H9 (cell line): ENCODE measurements around the gene CTLA4. TPM values are rescaled to one million over a fixed set of nuclear protein-coding genes. Genes with fewer than 3 reads are reported as not detected.

Experiments
- DNase-seq: peaks from one replicate; pipeline ENCODE4 v3.0.0-alpha.2; 2017
- H2AFZ ChIP-seq: one replicate; pipeline ENCODE4 v1.6.1; 2013; ENCODE audit warnings: mild to moderate bottlenecking, low read length, control low read depth, moderate library complexity
- H2AK5ac ChIP-seq: 2 replicates; pipeline ENCODE4 v1.6.1; 2013; ENCODE audit warnings: low read length, control low read depth, mixed read lengths; ENCODE audit not compliant: insufficient read length
- H2BK120ac ChIP-seq: one replicate; pipeline ENCODE4 v1.6.1; 2013; ENCODE audit warnings: low read depth, mild to moderate bottlenecking, low read length, control low read depth, inconsistent platforms; ENCODE audit not compliant: poor library complexity, severe bottlenecking
- H2BK12ac ChIP-seq: 2 replicates; pipeline ENCODE4 v1.6.1; 2013; ENCODE audit warnings: low read length, control low read depth, mixed read lengths, low read depth; ENCODE audit not compliant: insufficient read length
- H2BK15ac ChIP-seq: 2 replicates; pipeline ENCODE4 v1.6.1; 2013; ENCODE audit warnings: low read depth, low read length, control low read depth
- H2BK20ac ChIP-seq: one replicate; pipeline ENCODE4 v1.6.1; 2013; ENCODE audit warnings: low read depth, mild to moderate bottlenecking, low read length, control low read depth, inconsistent platforms; ENCODE audit not compliant: poor library complexity, severe bottlenecking
- H2BK5ac ChIP-seq: 2 replicates; pipeline ENCODE4 v1.6.1; 2013; ENCODE audit warnings: low read length, control low read depth, mixed read lengths; ENCODE audit not compliant: insufficient read length
- H3K14ac ChIP-seq: 2 replicates; pipeline ENCODE4 v1.6.1; 2013; ENCODE audit warnings: low read length, control low read depth; ENCODE audit not compliant: insufficient read depth
- H3K18ac ChIP-seq: 2 replicates; pipeline ENCODE4 v1.6.1; 2013; ENCODE audit warnings: low read depth, mild to moderate bottlenecking, mixed read lengths, low read length, control low read depth; ENCODE audit not compliant: insufficient read length
- H3K23ac ChIP-seq: 2 replicates; pipeline ENCODE4 v1.6.1; 2013; ENCODE audit warnings: low read length, control low read depth, mixed read lengths, low read depth; ENCODE audit not compliant: insufficient read length
- H3K23me2 ChIP-seq: 2 replicates; pipeline ENCODE4 v1.6.1; 2013; ENCODE audit warnings: low read depth, mild to moderate bottlenecking, mixed read lengths, low read length, control low read depth; ENCODE audit not compliant: insufficient read length, poor library complexity, severe bottlenecking
- H3K27ac ChIP-seq: 2 replicates; pipeline ENCODE4 v1.5.1; 2013; ENCODE audit warnings: low read length, control low read depth, mixed read lengths, low read depth; ENCODE audit not compliant: insufficient read length
- H3K27me3 ChIP-seq: 2 replicates; pipeline ENCODE4 v1.6.1; 2013; ENCODE audit warnings: low read length, control low read depth, inconsistent platforms; ENCODE audit not compliant: insufficient read depth
- H3K4ac ChIP-seq: 2 replicates; pipeline ENCODE4 v1.6.1; 2013; ENCODE audit warnings: low read depth, mild to moderate bottlenecking, control low read depth, inconsistent platforms, low read length, moderate library complexity
- H3K4me1 ChIP-seq: 2 replicates; pipeline ENCODE4 v1.6.1; 2013; ENCODE audit warnings: low read length, control low read depth, inconsistent platforms; ENCODE audit not compliant: insufficient read depth
- H3K4me2 ChIP-seq: 2 replicates; pipeline ENCODE4 v1.6.1; 2013; ENCODE audit warnings: low read length, control low read depth, mixed read lengths; ENCODE audit not compliant: insufficient read length, insufficient read depth
- H3K56ac ChIP-seq: 2 replicates; pipeline ENCODE4 v1.6.1; 2013; ENCODE audit warnings: low read depth, mild to moderate bottlenecking, mixed read lengths, low read length, control low read depth; ENCODE audit not compliant: insufficient read length
- H3K79me1 ChIP-seq: 2 replicates; pipeline ENCODE4 v1.6.1; 2013; ENCODE audit warnings: low read depth, mild to moderate bottlenecking, moderate library complexity, low read length, control low read depth, inconsistent platforms; ENCODE audit not compliant: insufficient read depth, poor library complexity, severe bottlenecking
- H3K79me2 ChIP-seq: 2 replicates; pipeline ENCODE4 v1.6.1; 2013; ENCODE audit warnings: low read length, control low read depth, inconsistent platforms; ENCODE audit not compliant: insufficient read depth
- H3K9ac ChIP-seq: 2 replicates; pipeline ENCODE4 v1.6.1; 2013; ENCODE audit warnings: low read length, control low read depth, mixed read lengths; ENCODE audit not compliant: insufficient read length; ENCODE audit errors: extremely low read depth
- H3K9me3 ChIP-seq: one replicate; pipeline ENCODE4 v1.6.1; 2013; ENCODE audit warnings: low read depth, low read length, inconsistent platforms; ENCODE audit not compliant: control insufficient read depth
- H3T11ph ChIP-seq: one replicate; pipeline ENCODE4 v1.6.1; 2013; ENCODE audit warnings: mild to moderate bottlenecking, low read length, control low read depth, inconsistent platforms
- H4K20me1 ChIP-seq: one replicate; pipeline ENCODE4 v1.6.1; 2013; ENCODE audit not compliant: control insufficient read depth, insufficient read length, insufficient read depth
- H4K5ac ChIP-seq: 2 replicates; pipeline ENCODE4 v1.6.1; 2013; ENCODE audit warnings: low read depth, mild to moderate bottlenecking, mixed read lengths, low read length, control low read depth; ENCODE audit not compliant: insufficient read length
- H4K8ac ChIP-seq: replicated peaks from 2 replicates; pipeline ENCODE4 v1.6.1; 2013; ENCODE audit warnings: low read length, control low read depth, mixed read lengths, low read depth; ENCODE audit not compliant: insufficient read length
- H4K91ac ChIP-seq: 2 replicates; pipeline ENCODE4 v1.6.1; 2013; ENCODE audit warnings: low read depth, mild to moderate bottlenecking, moderate library complexity, mixed read lengths, low read length, control low read depth; ENCODE audit not compliant: insufficient read length
- H3K27ac Mint-ChIP-seq, 3 experiments: 2 replicates in 2 of 3; 3 replicates in 1 of 3; pipeline ENCODE4 v1.8.0; 2020 to 2021; ENCODE audit warnings: mixed read lengths in 3 of 3, mild to moderate bottlenecking in 1 of 3, moderate library complexity in 1 of 3
- H3K27me3 Mint-ChIP-seq: 2 replicates; pipeline ENCODE4 v1.8.0; 2021; ENCODE audit warnings: low read depth, mild to moderate bottlenecking, moderate library complexity, mixed read lengths
- H3K36me3 Mint-ChIP-seq, 3 experiments: 2 replicates in 2 of 3; 3 replicates in 1 of 3; pipeline ENCODE4 v1.8.0; 2020 to 2021; ENCODE audit warnings: low read depth in 3 of 3, mixed read lengths in 3 of 3; ENCODE audit not compliant: insufficient read depth in 1 of 3
- H3K4me1 Mint-ChIP-seq, 2 experiments: 2 replicates each; pipeline ENCODE4 v1.8.0; 2020; ENCODE audit warnings: mixed read lengths in 2 of 2
- H3K4me3 Mint-ChIP-seq, 2 experiments: 2 replicates in 1 of 2; 3 replicates in 1 of 2; pipeline ENCODE4 v1.8.0; 2020 to 2021; ENCODE audit warnings: mild to moderate bottlenecking in 2 of 2, mixed read lengths in 2 of 2, moderate library complexity in 1 of 2
- H3K9me3 Mint-ChIP-seq, 2 experiments: 2 replicates in 1 of 2; 3 replicates in 1 of 2; pipeline ENCODE4 v1.8.0; 2020; ENCODE audit warnings: mild to moderate bottlenecking in 2 of 2, mixed read lengths in 2 of 2, moderate library complexity in 1 of 2
- CTCF ChIP-seq: fragments of 200-600 bp; sonication (generic); conservative IDR thresholded peaks from 3 replicates; pipeline ENCODE4 v1.8.0; 2021; ENCODE audit warnings: antibody characterized with exemption, mild to moderate bottlenecking
- WGBS: extraction: QIAGEN DNeasy Blood & Tissue Kit; methylation state at CpG from one replicate; pipeline ENCODE4 v1.1.7; 2013; ENCODE audit warnings: missing lambda C conversion rate, low lambda C conversion rate, mixed read lengths; ENCODE audit not compliant: insufficient read length; ENCODE audit errors: extremely low coverage; 5-methylcytosine and 5-hydroxymethylcytosine counted together
- total RNA-seq: library from RNA; stranded (reverse); gene quantifications from 2 replicates; pipeline ENCODE4 v1.2.1, GENCODE V29; 2021

CTLA4 gene
- total RNA-seq, 1 experiment from 2014 or later: not detected

- Histone ChIP-seq H3K9me3 (no peaks in the 10 kb centered on the region), H2BK5ac (no peak overlapping the region), H4K91ac (no peak overlapping the region), H3K23me2 (no peaks in the 10 kb centered on the region), H3K18ac (no peak overlapping the region), H2BK120ac (no peak overlapping the region), H4K5ac (no peak overlapping the region), H3K79me2 (no peaks in the 10 kb centered on the region), H2AK5ac (no peak overlapping the region), H3T11ph (no peak overlapping the region), H3K4me2 (no peak overlapping the region), H3K23ac (no peak overlapping the region), H2BK15ac (no peak overlapping the region), H4K20me1 (no peaks in the 10 kb centered on the region), H2BK12ac (no peak overlapping the region), H3K27ac (no peak overlapping the region), H2AFZ (no peak overlapping the region), H3K27me3 (no peaks in the 10 kb centered on the region), H3K79me1 (no peaks in the 10 kb centered on the region), H3K14ac (no peak overlapping the region; the same call in 1 of the 2 replicates), H4K8ac (no peak overlapping the region), H3K9ac (no peak overlapping the region), H3K4me1 (no peaks in the 10 kb centered on the region), H3K4ac (no peak overlapping the region), H3K56ac (no peak overlapping the region), H2BK20ac (no peak overlapping the region)
- no peak for DNase-seq
- H3K36me3 Mint-ChIP-seq: no peaks in the 10 kb centered on the region
- no peak overlapping the region for H3K27ac Mint-ChIP-seq
- no peaks in the 10 kb centered on the region for H3K9me3 Mint-ChIP-seq
- H3K4me3 Mint-ChIP-seq: no peak overlapping the region
- peaks cover 4 to 5% of the 10 kb centered on the region in 2 experiments; a peak in 2 of 4 replicates for H3K4me1 Mint-ChIP-seq
- peaks cover 4% of the 10 kb centered on the region for H3K27me3 Mint-ChIP-seq
- no CpG with 5 or more reads among the region's 9 CpGs for WGBS
- no peak for TF ChIP-seq CTCF
These were observed 2.9 kb downstream of the CTLA4 start for GRCh38 chr2:203870481-203870880.
